ENCODE measurements around the gene MCIDAS. TPM values are rescaled to one million over a fixed set of nuclear protein-coding genes. Genes with fewer than 3 reads are reported as not detected.

Gene MCIDAS
- total RNA-seq, 6 donors from 2014 or later, result 0.22 to 2.2 (median 0.45) TPM; not detected in 2

DNA sequence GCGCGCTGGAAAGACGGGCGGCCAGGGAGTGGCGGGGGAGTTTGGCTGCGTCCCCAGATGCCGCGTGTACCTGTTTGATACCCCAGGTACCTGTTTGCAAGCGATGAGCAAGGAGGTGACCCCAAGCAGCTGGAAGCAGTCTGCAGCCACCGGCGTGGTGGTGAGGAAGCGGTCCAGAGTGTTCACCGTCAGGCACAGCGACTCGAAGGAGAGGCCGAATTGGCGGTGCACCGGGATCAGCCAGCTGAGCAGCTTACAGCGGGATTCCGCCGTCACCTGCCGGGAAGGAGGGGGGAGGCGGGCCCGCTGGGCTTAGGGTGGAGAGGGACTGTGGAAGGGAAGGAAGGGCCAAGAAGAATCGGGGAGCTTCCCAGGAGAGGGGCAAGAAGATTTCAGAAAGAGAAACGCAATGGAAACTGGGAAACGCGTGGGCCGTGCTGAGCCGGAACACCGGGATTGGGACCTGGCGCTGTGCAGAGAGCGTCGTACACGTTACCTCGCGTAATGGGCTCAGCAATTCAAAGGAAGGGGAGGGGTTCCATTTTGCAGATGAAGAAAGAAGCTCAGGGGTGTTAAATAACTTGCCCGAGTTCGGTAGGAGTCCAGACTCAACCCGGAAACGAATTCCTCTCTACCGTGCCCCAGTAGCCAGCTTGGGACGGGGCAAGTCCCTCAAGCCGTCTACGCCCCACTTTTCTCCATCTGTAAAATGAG lies 5.3 kb upstream of the MCIDAS start:
- TF ChIP-seq POLR2A (IDR thresholded peaks at IDR 0.05) (no peak), POLR2AphosphoS5 (IDR thresholded peaks at IDR 0.05) (no peak), EP300 (IDR thresholded peaks at IDR 0.05) (no peak)
- TF ChIP-seq, protein P1, sequence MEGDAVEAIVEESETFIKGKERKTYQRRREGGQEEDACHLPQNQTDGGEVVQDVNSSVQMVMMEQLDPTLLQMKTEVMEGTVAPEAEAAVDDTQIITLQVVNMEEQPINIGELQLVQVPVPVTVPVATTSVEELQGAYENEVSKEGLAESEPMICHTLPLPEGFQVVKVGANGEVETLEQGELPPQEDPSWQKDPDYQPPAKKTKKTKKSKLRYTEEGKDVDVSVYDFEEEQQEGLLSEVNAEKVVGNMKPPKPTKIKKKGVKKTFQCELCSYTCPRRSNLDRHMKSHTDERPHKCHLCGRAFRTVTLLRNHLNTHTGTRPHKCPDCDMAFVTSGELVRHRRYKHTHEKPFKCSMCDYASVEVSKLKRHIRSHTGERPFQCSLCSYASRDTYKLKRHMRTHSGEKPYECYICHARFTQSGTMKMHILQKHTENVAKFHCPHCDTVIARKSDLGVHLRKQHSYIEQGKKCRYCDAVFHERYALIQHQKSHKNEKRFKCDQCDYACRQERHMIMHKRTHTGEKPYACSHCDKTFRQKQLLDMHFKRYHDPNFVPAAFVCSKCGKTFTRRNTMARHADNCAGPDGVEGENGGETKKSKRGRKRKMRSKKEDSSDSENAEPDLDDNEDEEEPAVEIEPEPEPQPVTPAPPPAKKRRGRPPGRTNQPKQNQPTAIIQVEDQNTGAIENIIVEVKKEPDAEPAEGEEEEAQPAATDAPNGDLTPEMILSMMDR (IDR thresholded peaks at IDR 0.05), result no peak
- no peaks in the 10 kb centered on the region for H3K36me3 ChIP-seq
- peak overlapping the region in 2 of 4 donors; percentile 12 to 18 for H3K27ac ChIP-seq
- H3K9me3 ChIP-seq, result no peaks in the 10 kb centered on the region
- H3K4me3 ChIP-seq, result peak overlapping the region; percentile 27 to 56 (median 48)
- peaks cover 39 to 44% (median 40%) of the 10 kb centered on the region in 4 donors for H3K4me1 ChIP-seq
- WGBS, 2 donors, result 3% methylated on average over 41 to 44 of the region's 45 CpGs
- ATAC-seq (ENCODE audit: low FRiP score in 2 of 2) (no peak), DNase-seq (peak in 1 of 2 donors; percentile 71)
- H3K27me3 ChIP-seq, result peaks cover 0 to 71% (median 47%) of the 10 kb centered on the region in 4 donors

DNA sequence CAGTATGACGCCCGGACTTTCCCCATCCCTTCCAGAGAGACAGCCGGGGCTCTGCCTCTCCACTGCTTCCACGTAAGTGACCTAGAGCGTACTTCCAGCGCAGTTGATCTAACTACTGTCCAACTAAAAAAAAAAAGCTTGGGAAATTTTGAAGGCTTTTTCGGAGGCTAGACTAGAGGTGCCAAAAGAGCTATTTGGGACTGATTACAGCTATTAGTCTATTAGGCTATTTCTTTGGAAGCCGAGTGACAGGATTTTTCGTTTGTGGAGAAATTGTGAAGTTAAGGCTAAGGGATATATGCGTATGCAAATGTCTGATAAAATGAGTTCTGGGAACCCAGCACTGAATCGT lies 4.8 kb upstream of the MCIDAS start:
- peaks cover 44 to 49% (median 45%) of the 10 kb centered on the region in 4 donors for H3K4me1 ChIP-seq
- DNase-seq (no peak), ATAC-seq (ENCODE audit: low FRiP score in 2 of 2) (no peak)
- peak overlapping the region in 3 of 4 donors; percentile 43 to 56 (median 52) for H3K4me3 ChIP-seq
- H3K27ac ChIP-seq, result no peak overlapping the region
- TF ChIP-seq POLR2AphosphoS5 (IDR thresholded peaks at IDR 0.05) (no peak), EP300 (IDR thresholded peaks at IDR 0.05) (no peak), POLR2A (IDR thresholded peaks at IDR 0.05) (no peak)
- TF ChIP-seq, protein P1 (IDR thresholded peaks at IDR 0.05), result no peak
- 3 to 18% methylated on average over 9 to 11 of the region's 11 CpGs for WGBS, 2 donors
- peaks cover 0 to 76% (median 51%) of the 10 kb centered on the region in 4 donors for H3K27me3 ChIP-seq
- no peaks in the 10 kb centered on the region for H3K36me3 ChIP-seq
- H3K9me3 ChIP-seq, result no peaks in the 10 kb centered on the region

DNA sequence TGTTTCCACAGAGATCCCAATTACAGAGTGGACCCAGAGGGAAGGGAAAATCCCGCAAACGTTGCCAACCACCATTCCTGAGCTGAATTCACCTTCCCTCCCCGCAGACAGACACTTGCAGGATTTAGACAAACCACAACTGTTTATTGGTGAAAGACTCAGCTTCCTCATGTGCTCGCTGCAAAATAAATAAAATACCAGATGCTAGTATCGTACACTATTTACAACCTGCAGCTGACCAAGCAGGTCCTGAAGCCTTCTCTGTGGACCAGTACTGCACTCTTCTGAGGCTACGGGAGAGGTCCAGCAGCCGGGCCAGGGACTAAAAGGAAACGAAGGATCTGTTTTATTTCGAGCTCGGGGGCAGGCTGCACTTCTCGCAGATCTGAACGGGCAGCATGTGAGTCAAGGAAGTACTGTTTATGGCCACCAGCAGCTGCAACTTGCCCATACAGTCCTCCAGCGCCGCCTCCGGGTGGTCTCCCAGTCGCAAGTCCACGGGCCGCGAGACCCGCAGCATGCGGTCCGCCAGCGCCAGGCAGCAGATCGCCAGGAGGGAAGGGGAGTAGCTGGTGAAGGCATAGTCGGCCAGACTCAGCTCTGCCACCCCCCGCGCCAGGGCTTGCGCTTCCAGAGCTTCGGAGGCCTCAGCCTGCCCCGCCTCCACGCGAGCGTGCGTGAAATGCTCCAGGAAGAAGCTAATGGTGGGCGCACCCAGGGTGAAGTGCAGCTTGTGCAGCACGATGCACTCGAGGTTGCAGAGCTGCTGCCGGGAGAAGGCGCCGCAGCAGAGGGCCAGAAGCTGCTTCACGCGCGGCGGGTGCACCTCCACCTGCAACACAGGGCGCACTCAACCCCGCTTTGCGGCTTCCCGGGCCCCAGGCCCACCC lies 4.2 kb upstream of the MCIDAS start:
- Histone ChIP-seq H3K36me3 (no peaks in the 10 kb centered on the region), H3K27ac (no peak overlapping the region), H3K9me3 (no peaks in the 10 kb centered on the region), H3K27me3 (peaks cover 0 to 82% (median 57%) of the 10 kb centered on the region in 4 donors), H3K4me1 (peaks cover 51 to 56% (median 51%) of the 10 kb centered on the region in 4 donors), H3K4me3 (peak overlapping the region in 3 of 4 donors; percentile 43 to 56 (median 52))
- ATAC-seq (ENCODE audit: low FRiP score in 2 of 2) (no peak), DNase-seq (peak in 1 of 2 donors; percentile 83)
- 5 to 7% methylated on average over 10 to 47 of the region's 48 CpGs for WGBS, 2 donors
- TF ChIP-seq POLR2AphosphoS5 (IDR thresholded peaks at IDR 0.05), result no peak
- TF ChIP-seq POLR2A (IDR thresholded peaks at IDR 0.05), result no peak
- TF ChIP-seq, protein P1 (IDR thresholded peaks at IDR 0.05), result peak in 1 of 6 experiments; percentile 14
- TF ChIP-seq EP300 (IDR thresholded peaks at IDR 0.05), result no peak

DNA sequence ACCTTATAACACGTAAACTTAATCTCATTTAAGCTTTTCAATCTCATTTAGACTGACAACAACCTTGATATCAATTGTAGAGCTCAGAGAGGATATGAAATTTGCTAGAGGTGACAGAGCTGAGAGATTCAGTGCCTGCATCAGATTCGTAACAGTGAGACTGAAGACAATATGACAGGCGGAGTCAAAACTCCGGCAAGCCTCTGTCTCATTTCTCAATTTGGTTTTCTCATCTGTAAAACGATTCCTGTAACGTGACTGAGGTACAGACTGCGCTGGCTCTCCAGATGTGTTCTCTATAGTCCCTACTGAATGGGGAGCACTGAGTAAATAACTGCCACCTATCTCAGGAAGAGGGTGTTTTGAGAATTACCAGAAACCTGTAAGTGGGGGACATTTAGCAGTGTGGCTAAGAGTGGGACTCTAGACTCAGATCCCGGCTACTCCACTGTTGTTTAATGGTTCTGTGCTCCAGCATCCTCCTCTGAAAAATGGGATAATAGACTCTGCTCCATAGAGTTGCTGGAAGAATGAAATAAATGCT lies 3.0 kb upstream of the MCIDAS start:
- ATAC-seq (ENCODE audit: low FRiP score in 2 of 2), result no peak
- 30 to 43% methylated on average over 8 of the region's 8 CpGs for WGBS, 2 donors
- H3K4me3 ChIP-seq, result no peak overlapping the region
- peaks cover 0 to 91% (median 62%) of the 10 kb centered on the region in 4 donors for H3K27me3 ChIP-seq
- TF ChIP-seq POLR2A (IDR thresholded peaks at IDR 0.05) (no peak), POLR2AphosphoS5 (IDR thresholded peaks at IDR 0.05) (no peak), EP300 (IDR thresholded peaks at IDR 0.05) (no peak)
- TF ChIP-seq, protein P1 (IDR thresholded peaks at IDR 0.05), result no peak
- H3K27ac ChIP-seq, result no peak overlapping the region
- H3K9me3 ChIP-seq, result no peaks in the 10 kb centered on the region
- H3K4me1 ChIP-seq, result peaks cover 52 to 57% (median 53%) of the 10 kb centered on the region in 4 donors
- DNase-seq, result no peak
- H3K36me3 ChIP-seq, result no peaks in the 10 kb centered on the region

Measured in upper lobe of left lung (tissue), 6 donors.